HCT116 (cell line): ENCODE data around the gene FAM180A. TPM values are rescaled to one million over a fixed set of nuclear protein-coding genes. Genes with fewer than 3 reads are reported as not detected.

Experiments
- ATAC-seq: fragments of 200-7000 bp; cut with Tn5 transposase; 2 replicates; pipeline ENCODE4 v1.9.1; 2020; ENCODE audit warnings: mild to moderate bottlenecking, moderate library complexity
- BruUV-seq: library from RNA; stranded (reverse); fragments of 400-500 nt; replicated peaks from 2 replicates; lab custom pipeline; 2021; lab: Mats Ljungman, UMichigan
- CTCF ChIA-PET: fragments of 300-600 bp; sonication (Branson Sonifier 250); formaldehyde crosslinking; loops from one replicate; lab custom pipeline; 2021; ENCODE audit warnings: antibody characterized with exemption; lab: Charles Lee
- POLR2A ChIA-PET: fragments of 300-600, 350-600 bp; sonication (Branson Sonifier 250); formaldehyde crosslinking; loops from one replicate; lab custom pipeline; 2021; ENCODE audit warnings: antibody characterized with exemption; lab: Charles Lee
- RAD21 ChIA-PET, 2 experiments: fragments of 300-600 bp; sonication (Branson Sonifier 250); formaldehyde crosslinking; loops; one replicate each; lab custom pipeline; 2023; ENCODE audit warnings: low total read pairs in 2 of 2; ENCODE audit not compliant: uncharacterized antibody in 2 of 2, unreplicated experiment in 2 of 2, low non-redundant PET in 1 of 2; lab: Charles Lee
- DNase-seq: peaks from one replicate; pipeline ENCODE4 v3.0.0-alpha.2; 2010; ENCODE audit warnings: low read depth, low spot score
- H2AFZ ChIP-seq: fragments of 200-600 bp; shearing (Covaris generic), sonication (generic); 2 replicates; pipeline ENCODE4 v1.6.1; 2017; ENCODE audit warnings: low read depth, mixed run types, mixed read lengths, antibody characterized with exemption, low read length; ENCODE audit not compliant: poor library complexity, severe bottlenecking
- H3K27ac ChIP-seq: 2 replicates; pipeline ENCODE4 v1.5.1; 2012; ENCODE audit warnings: low read depth, low read length
- H3K27me3 ChIP-seq: fragments of 200-600 bp; sonication (generic); 2 replicates; pipeline ENCODE4 v1.6.1; 2016; ENCODE audit warnings: mixed run types, low read length, mixed read lengths; ENCODE audit not compliant: insufficient read depth
- H3K36me3 ChIP-seq, 2 experiments: fragments of 200-500 bp in 1 of 2; fragments of 200-600 bp in 1 of 2; sonication (Bioruptor generic) in 1 of 2; sonication (generic) in 1 of 2; 2 replicates each; pipeline versions ENCODE4 v1.5.1 to v1.6.1; 2014 to 2016; ENCODE audit warnings: low read length in 2 of 2, inconsistent platforms in 1 of 2, mixed read lengths in 1 of 2, mixed run types in 1 of 2; ENCODE audit not compliant: insufficient read depth in 2 of 2, control insufficient read depth in 1 of 2
- H3K4me1 ChIP-seq, 2 experiments: fragments of 200-600 bp in 1 of 2; sonication (generic) in 1 of 2; 2 replicates each; pipeline versions ENCODE4 v1.5.1 to v1.6.1; 2012 to 2017; ENCODE audit warnings: low read length in 2 of 2, inconsistent platforms in 1 of 2, mild to moderate bottlenecking in 1 of 2, mixed read lengths in 1 of 2, mixed run types in 1 of 2, moderate library complexity in 1 of 2; ENCODE audit not compliant: insufficient read depth in 2 of 2, control insufficient read depth in 1 of 2
- H3K4me2 ChIP-seq: fragments of 200-600 bp; sonication (generic); 2 replicates; pipeline ENCODE4 v1.6.1; 2017; ENCODE audit warnings: mixed run types, low read length, mixed read lengths
- H3K4me3 ChIP-seq, 2 experiments: fragments of 200-600 bp in 1 of 2; sonication (generic) in 1 of 2; replicated peaks in 1 of 2; 2 replicates each; pipeline ENCODE4 v1.5.1; 2011 to 2016; ENCODE audit warnings: low read length in 2 of 2, control low read depth in 1 of 2, low read depth in 1 of 2, mild to moderate bottlenecking in 1 of 2, mixed read lengths in 1 of 2, mixed run types in 1 of 2
- H3K79me2 ChIP-seq: fragments of 200-600 bp; sonication (generic); 2 replicates; pipeline ENCODE4 v1.6.1; 2017; ENCODE audit warnings: mild to moderate bottlenecking, mixed run types, low read length, moderate library complexity, mixed read lengths; ENCODE audit not compliant: insufficient read depth
- H3K9ac ChIP-seq: fragments of 200-600 bp; sonication (generic); 2 replicates; pipeline ENCODE4 v1.6.1; 2016; ENCODE audit warnings: low read length, mixed read lengths
- H3K9me2 ChIP-seq: fragments of 200-600 bp; sonication (generic), shearing (Covaris generic); 2 replicates; pipeline ENCODE4 v1.6.1; 2017; ENCODE audit warnings: mixed run types, mild to moderate bottlenecking, moderate library complexity; ENCODE audit not compliant: insufficient read depth
- H3K9me3 ChIP-seq, 2 experiments: fragments of 200-500 bp in 1 of 2; fragments of 200-600 bp in 1 of 2; sonication (Bioruptor generic) in 1 of 2; sonication (generic) in 1 of 2; 2 replicates each; pipeline ENCODE4 v1.6.1; 2014 to 2017; ENCODE audit warnings: low read length in 2 of 2, mixed read lengths in 2 of 2, inconsistent platforms in 1 of 2, low read depth in 1 of 2, mild to moderate bottlenecking in 1 of 2, mixed run types in 1 of 2, moderate library complexity in 1 of 2; ENCODE audit not compliant: control insufficient read depth in 1 of 2, insufficient read depth in 1 of 2
- H4K20me1 ChIP-seq: fragments of 200-600 bp; sonication (generic), shearing (Covaris generic); 2 replicates; pipeline ENCODE4 v1.6.1; 2017; ENCODE audit warnings: mixed run types, mild to moderate bottlenecking, moderate library complexity; ENCODE audit not compliant: insufficient read depth
- ATF3 ChIP-seq: IDR thresholded peaks from 2 replicates; pipeline ENCODE4 v1.6.1; 2012
- CBX3 ChIP-seq: IDR thresholded peaks from 2 replicates; pipeline ENCODE4 v1.6.1; 2012; ENCODE audit warnings: low read depth
- EGR1 ChIP-seq: IDR thresholded peaks from 2 replicates; pipeline ENCODE4 v1.6.1; 2012; ENCODE audit warnings: low read depth
- RAD21 ChIP-seq: IDR thresholded peaks from 2 replicates; pipeline ENCODE4 v1.6.1; 2012; ENCODE audit warnings: low read depth, mild to moderate bottlenecking
- TCF7L2 ChIP-seq: IDR thresholded peaks from 2 replicates; pipeline ENCODE4 v1.7.0; 2011; ENCODE audit warnings: borderline replicate concordance, inconsistent platforms; ENCODE audit not compliant: insufficient read depth, insufficient read length; ENCODE audit errors: extremely low read depth
- intact Hi-C: fragments of 100-400 bp; cut with micrococcal nuclease; formaldehyde crosslinking; loops from 2 replicates; pipeline ENCODE4 v1.10.0; 2022
- total RNA-seq: library from RNA; stranded (reverse); gene quantifications from one replicate; pipeline ENCODE4 v1.2.1, GENCODE V29; 2021; ENCODE audit not compliant: unreplicated experiment
- TF ChIP-seq, protein P1 (sequence below): IDR thresholded peaks from 2 replicates; pipeline ENCODE4 v1.6.1; 2012; ENCODE audit warnings: low read depth
- TF ChIP-seq, protein P2 (sequence below): IDR thresholded peaks from 2 replicates; pipeline ENCODE4 v1.6.1; 2012

Gene FAM180A
- total RNA-seq, 1 experiment from 2014 or later, result 0.59 TPM

- CTCF ChIA-PET, result no interaction called here
- H2AFZ ChIP-seq, result no peak overlapping the region
- DNase-seq, result no peak
- no peaks in the 10 kb centered on the region; a peak in 1 of 4 replicates for H3K36me3 ChIP-seq
- peaks cover 7% of the 10 kb centered on the region; the same call in 1 of the 2 replicates for H3K79me2 ChIP-seq
- TF ChIP-seq EGR1 (no peak), RAD21 (no peak), TCF7L2 (no peak), CBX3 (no peak), ATF3 (no peak)
- TF ChIP-seq, protein P1, sequence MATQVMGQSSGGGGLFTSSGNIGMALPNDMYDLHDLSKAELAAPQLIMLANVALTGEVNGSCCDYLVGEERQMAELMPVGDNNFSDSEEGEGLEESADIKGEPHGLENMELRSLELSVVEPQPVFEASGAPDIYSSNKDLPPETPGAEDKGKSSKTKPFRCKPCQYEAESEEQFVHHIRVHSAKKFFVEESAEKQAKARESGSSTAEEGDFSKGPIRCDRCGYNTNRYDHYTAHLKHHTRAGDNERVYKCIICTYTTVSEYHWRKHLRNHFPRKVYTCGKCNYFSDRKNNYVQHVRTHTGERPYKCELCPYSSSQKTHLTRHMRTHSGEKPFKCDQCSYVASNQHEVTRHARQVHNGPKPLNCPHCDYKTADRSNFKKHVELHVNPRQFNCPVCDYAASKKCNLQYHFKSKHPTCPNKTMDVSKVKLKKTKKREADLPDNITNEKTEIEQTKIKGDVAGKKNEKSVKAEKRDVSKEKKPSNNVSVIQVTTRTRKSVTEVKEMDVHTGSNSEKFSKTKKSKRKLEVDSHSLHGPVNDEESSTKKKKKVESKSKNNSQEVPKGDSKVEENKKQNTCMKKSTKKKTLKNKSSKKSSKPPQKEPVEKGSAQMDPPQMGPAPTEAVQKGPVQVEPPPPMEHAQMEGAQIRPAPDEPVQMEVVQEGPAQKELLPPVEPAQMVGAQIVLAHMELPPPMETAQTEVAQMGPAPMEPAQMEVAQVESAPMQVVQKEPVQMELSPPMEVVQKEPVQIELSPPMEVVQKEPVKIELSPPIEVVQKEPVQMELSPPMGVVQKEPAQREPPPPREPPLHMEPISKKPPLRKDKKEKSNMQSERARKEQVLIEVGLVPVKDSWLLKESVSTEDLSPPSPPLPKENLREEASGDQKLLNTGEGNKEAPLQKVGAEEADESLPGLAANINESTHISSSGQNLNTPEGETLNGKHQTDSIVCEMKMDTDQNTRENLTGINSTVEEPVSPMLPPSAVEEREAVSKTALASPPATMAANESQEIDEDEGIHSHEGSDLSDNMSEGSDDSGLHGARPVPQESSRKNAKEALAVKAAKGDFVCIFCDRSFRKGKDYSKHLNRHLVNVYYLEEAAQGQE, result no peak
- TF ChIP-seq, protein P2, sequence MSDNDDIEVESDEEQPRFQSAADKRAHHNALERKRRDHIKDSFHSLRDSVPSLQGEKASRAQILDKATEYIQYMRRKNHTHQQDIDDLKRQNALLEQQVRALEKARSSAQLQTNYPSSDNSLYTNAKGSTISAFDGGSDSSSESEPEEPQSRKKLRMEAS, result no peak
- TF ChIP-seq, all 23 proteins: peak for 0
- no peaks in the 10 kb centered on the region for H4K20me1 ChIP-seq
- H3K9me2 ChIP-seq, result no peaks in the 10 kb centered on the region
- no peaks in the 10 kb centered on the region for H3K9me3 ChIP-seq
- intact Hi-C loops, result no loop called here
- no peak for ATAC-seq
- POLR2A ChIA-PET, result no interaction called here
- H3K4me2 ChIP-seq, result no peak overlapping the region
- no peaks in the 10 kb centered on the region for H3K27me3 ChIP-seq
- no TSS peak for BruUV-seq
- H3K4me1 ChIP-seq, result no peaks in the 10 kb centered on the region
- no peak overlapping the region for H3K4me3 ChIP-seq
- no peak overlapping the region for H3K27ac ChIP-seq
- RAD21 ChIA-PET, result no interaction called here
- H3K9ac ChIP-seq, result no peak overlapping the region
Observed at GRCh38 chr7:135681762-135682161, 66.9 kb downstream of the FAM180A start.

Other genes starting within 250 kb of the FAM180A start
- 16.6 TPM for gene CNOT4, start 238.7 kb downstream of the FAM180A start, total RNA-seq
- gene NUP205, start 190.9 kb downstream of the FAM180A start, total RNA-seq, result 91.0 TPM
- gene STMP1, start 86.3 kb downstream of the FAM180A start, total RNA-seq, result 32.8 TPM
- 0.30 TPM for gene SLC13A4, start 20.6 kb downstream of the FAM180A start, total RNA-seq
- gene MTPN, start 228.5 kb upstream of the FAM180A start, total RNA-seq, result 152 TPM